ENCODE measurements around the gene TNS1. TPM values are rescaled to one million over a fixed set of nuclear protein-coding genes. Genes with fewer than 3 reads are reported as not detected.

Gene TNS1
- total RNA-seq, 4 donors from 2014 or later, result 23.1 to 156 (median 81.1) TPM

- Histone ChIP-seq H3K9me3 (no peaks in the 10 kb centered on the region), H3K36me3 (no peaks in the 10 kb centered on the region), H3K27me3 (no peaks in the 10 kb centered on the region), H3K27ac (peak overlapping the region in 1 of 4 donors; percentile 36), H3K4me3 (no peak overlapping the region), H3K4me1 (no peaks in the 10 kb centered on the region)
- no peak for DNase-seq
- TF ChIP-seq POLR2A (IDR thresholded peaks at IDR 0.05), result no peak
- no peak for TF ChIP-seq CTCF (IDR thresholded peaks at IDR 0.05)
These were observed 249.2 kb downstream of the TNS1 start for GRCh38 chr2:217753460-217754200.

- Histone ChIP-seq H3K4me3 (no peak overlapping the region), H3K4me1 (no peaks in the 10 kb centered on the region), H3K27ac (no peak overlapping the region), H3K36me3 (no peaks in the 10 kb centered on the region), H3K9me3 (no peaks in the 10 kb centered on the region), H3K27me3 (no peaks in the 10 kb centered on the region)
- TF ChIP-seq CTCF (IDR thresholded peaks at IDR 0.05) (no peak), POLR2A (IDR thresholded peaks at IDR 0.05) (no peak)
- DNase-seq, result no peak
These were observed 249.9 kb downstream of the TNS1 start for GRCh38 chr2:217752714-217753459.

- DNase-seq, result no peak
- no peaks in the 10 kb centered on the region for H3K27me3 ChIP-seq
- H3K4me1 ChIP-seq, result no peaks in the 10 kb centered on the region
- TF ChIP-seq POLR2A (IDR thresholded peaks at IDR 0.05) (no peak), CTCF (IDR thresholded peaks at IDR 0.05) (no peak)
- H3K4me3 ChIP-seq, result no peak overlapping the region
- no peaks in the 10 kb centered on the region for H3K9me3 ChIP-seq
- H3K36me3 ChIP-seq, result no peaks in the 10 kb centered on the region
- H3K27ac ChIP-seq, result no peak overlapping the region
These were observed 250.8 kb downstream of the TNS1 start for GRCh38 chr2:217751952-217752351.

GRCh38 chr2:217751192-217751591 lies 251.6 kb downstream of the TNS1 start:
- no peak overlapping the region for H3K27ac ChIP-seq
- no peak for TF ChIP-seq CTCF (IDR thresholded peaks at IDR 0.05)
- no peak for TF ChIP-seq POLR2A (IDR thresholded peaks at IDR 0.05)
- H3K4me1 ChIP-seq, result no peaks in the 10 kb centered on the region
- H3K36me3 ChIP-seq, result no peaks in the 10 kb centered on the region
- H3K27me3 ChIP-seq, result no peaks in the 10 kb centered on the region
- H3K9me3 ChIP-seq, result no peaks in the 10 kb centered on the region
- H3K4me3 ChIP-seq, result no peak overlapping the region
- DNase-seq, result no peak

Small RNA genes lying within 50 kb of the gene (small RNA-seq; reads per million reads assigned to genes)
- 0 reads per million in 2 donors for gene MIR6809

Other genes with a start within 250 kb of the TNS1 start
- 1 to 10 TPM in 1 of 4 donors, under 1 TPM in 1, not detected in 2; 0.27 to 5.0 TPM for gene RUFY4, start 66.3 kb upstream of the TNS1 start, total RNA-seq
- gene CXCR2, start 123.0 kb upstream of the TNS1 start, total RNA-seq, result not detected
- gene CXCR1, start 164.0 kb upstream of the TNS1 start, total RNA-seq, result not detected
- 100 to 1,000 TPM; 210 to 284 (median 246) TPM for gene ARPC2, start 214.2 kb upstream of the TNS1 start, total RNA-seq

Data from Peyer's patch (tissue), 4 donors.